Trophoblast cell (in vitro differentiated cells and primary cell): ENCODE data around the gene MT1A.
A peak's percentile ranks its signal among the peaks of the same experiment; 100 is the strongest.

Source experiments
- DNase-seq, 2 donors: peaks; one replicate each; pipeline ENCODE4 v3.0.0-alpha.2; 2016
- H2AFZ ChIP-seq: 2 replicates; pipeline ENCODE4 v1.6.1; 2013; ENCODE audit warnings: low read length, moderate library complexity, mild to moderate bottlenecking; ENCODE audit not compliant: insufficient read depth, poor library complexity
- H2AK5ac ChIP-seq: 2 replicates; pipeline ENCODE4 v1.6.1; 2013; ENCODE audit warnings: mild to moderate bottlenecking, low read length
- H2BK120ac ChIP-seq: 2 replicates; pipeline ENCODE4 v1.6.1; 2013; ENCODE audit warnings: low read length, mild to moderate bottlenecking, moderate library complexity; ENCODE audit not compliant: insufficient read depth, poor library complexity
- H2BK12ac ChIP-seq: 2 replicates; pipeline ENCODE4 v1.6.1; 2013; ENCODE audit warnings: mild to moderate bottlenecking, low read length, moderate library complexity
- H2BK5ac ChIP-seq: 2 replicates; pipeline ENCODE4 v1.6.1; 2013; ENCODE audit warnings: low read length, low read depth, moderate library complexity, mild to moderate bottlenecking; ENCODE audit not compliant: poor library complexity
- H3K14ac ChIP-seq: 2 replicates; pipeline ENCODE4 v1.6.1; 2013; ENCODE audit warnings: mild to moderate bottlenecking, low read length
- H3K18ac ChIP-seq: 2 replicates; pipeline ENCODE4 v1.6.1; 2013; ENCODE audit warnings: mild to moderate bottlenecking, low read length
- H3K23ac ChIP-seq: 2 replicates; pipeline ENCODE4 v1.6.1; 2013; ENCODE audit warnings: low read length
- H3K27ac ChIP-seq: 2 replicates; pipeline ENCODE4 v1.5.1; 2013; ENCODE audit warnings: low read depth, mild to moderate bottlenecking, inconsistent platforms, low read length, moderate library complexity
- H3K27me3 ChIP-seq: 2 replicates; pipeline ENCODE4 v1.6.1; 2013; ENCODE audit warnings: inconsistent platforms, mild to moderate bottlenecking, low read length, moderate library complexity; ENCODE audit not compliant: insufficient read depth
- H3K36me3 ChIP-seq, 2 experiments: 1 replicate in 1 of 2; 2 replicates in 1 of 2; pipeline ENCODE4 v1.6.1; 2013; ENCODE audit warnings: low read length in 2 of 2, mild to moderate bottlenecking in 2 of 2, moderate library complexity in 1 of 2; ENCODE audit not compliant: insufficient read depth in 2 of 2, control insufficient read depth in 1 of 2
- H3K4ac ChIP-seq: 2 replicates; pipeline ENCODE4 v1.6.1; 2013; ENCODE audit warnings: low read depth, mild to moderate bottlenecking, low read length, moderate library complexity
- H3K4me1 ChIP-seq, 2 experiments: 1 replicate in 1 of 2; 2 replicates in 1 of 2; pipeline ENCODE4 v1.6.1; 2013; ENCODE audit warnings: low read length in 2 of 2, mild to moderate bottlenecking in 2 of 2, moderate library complexity in 1 of 2; ENCODE audit not compliant: insufficient read depth in 2 of 2, control insufficient read depth in 1 of 2
- H3K4me2 ChIP-seq: 2 replicates; pipeline ENCODE4 v1.6.1; 2013; ENCODE audit warnings: inconsistent platforms, mild to moderate bottlenecking, low read length, moderate library complexity
- H3K4me3 ChIP-seq: 2 replicates; pipeline ENCODE4 v1.5.1; 2013; ENCODE audit warnings: mild to moderate bottlenecking, low read depth, low read length, inconsistent platforms
- H3K79me1 ChIP-seq: one replicate; pipeline ENCODE4 v1.6.1; 2013; ENCODE audit warnings: low read length
- H3K79me2 ChIP-seq: 2 replicates; pipeline ENCODE4 v1.6.1; 2013; ENCODE audit warnings: low read length, mild to moderate bottlenecking; ENCODE audit not compliant: control insufficient read depth, insufficient read depth, poor library complexity
- H3K9ac ChIP-seq: 2 replicates; pipeline ENCODE4 v1.6.1; 2013; ENCODE audit warnings: mild to moderate bottlenecking, low read length
- H3K9me3 ChIP-seq: 2 replicates; pipeline ENCODE4 v1.6.1; 2013; ENCODE audit warnings: low read depth, mild to moderate bottlenecking, control low read depth, inconsistent platforms, low read length; ENCODE audit not compliant: insufficient read depth
- H4K12ac ChIP-seq: 2 replicates; pipeline ENCODE4 v1.6.1; 2013; ENCODE audit warnings: low read depth, mild to moderate bottlenecking, low read length, moderate library complexity
- H4K8ac ChIP-seq: 2 replicates; pipeline ENCODE4 v1.6.1; 2013; ENCODE audit warnings: low read depth, mild to moderate bottlenecking, low read length, moderate library complexity
- H4K91ac ChIP-seq: one replicate; pipeline ENCODE4 v1.6.1; 2013; ENCODE audit warnings: low read depth, mild to moderate bottlenecking, low read length, moderate library complexity
- WGBS: extraction: QIAGEN DNeasy Blood & Tissue Kit; methylation state at CpG from one replicate; pipeline ENCODE4 v1.1.7; 2013; ENCODE audit warnings: missing lambda C conversion rate; ENCODE audit not compliant: insufficient read length, insufficient coverage; ENCODE audit errors: extremely low coverage; 5-methylcytosine and 5-hydroxymethylcytosine counted together

The MT1A gene

DNA sequence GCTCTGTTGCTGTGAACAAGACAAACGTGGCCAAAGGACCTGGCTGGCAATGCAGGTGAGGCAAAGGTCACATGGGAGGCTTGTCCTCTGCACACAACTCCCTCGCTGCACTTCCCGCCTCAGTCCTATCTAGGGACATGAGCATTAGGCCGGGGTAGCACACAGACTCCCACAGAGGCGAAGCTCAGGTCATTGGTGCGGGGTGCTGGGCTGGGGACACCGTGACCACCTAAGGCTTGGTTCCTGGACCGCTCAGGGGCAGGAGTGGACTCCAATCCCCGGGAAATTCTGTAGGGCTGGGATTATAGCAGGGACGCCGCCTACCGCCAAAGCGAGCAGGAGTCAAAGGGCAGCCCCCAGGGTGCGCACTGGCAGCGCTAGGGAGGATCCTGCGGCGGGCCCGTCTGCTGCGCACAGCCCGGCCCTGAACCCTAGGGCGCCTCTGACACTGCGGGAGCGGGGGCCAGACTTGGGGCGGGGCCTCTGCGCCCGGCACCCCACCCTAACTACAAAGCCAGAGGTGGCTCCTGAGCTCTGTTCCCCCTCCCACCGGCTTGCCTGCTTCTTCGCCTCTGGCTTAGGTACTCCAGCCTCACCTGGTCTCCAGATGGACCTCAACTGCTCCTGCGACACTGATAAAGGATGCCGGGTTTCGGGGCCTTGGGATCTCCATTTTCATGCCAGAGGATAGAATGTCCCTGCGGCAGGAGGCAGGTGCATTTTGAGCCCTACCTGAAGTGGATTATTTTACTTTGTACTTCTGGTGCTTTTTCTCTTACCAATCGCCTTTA lies 9.4 kb downstream of the MT1A start:
- Histone ChIP-seq H4K91ac (no peak overlapping the region), H2BK5ac (no peak overlapping the region), H3K14ac (no peak overlapping the region), H3K18ac (no peak overlapping the region), H3K36me3 (no peaks in the 10 kb centered on the region), H3K4me1 (peaks cover 0 to 3% of the 10 kb centered on the region in 2 experiments), H3K4ac (no peak overlapping the region), H4K12ac (no peak overlapping the region), H2BK12ac (no peak overlapping the region), H2AFZ (no peak overlapping the region), H3K4me3 (peak overlapping the region; percentile 11), H4K8ac (no peak overlapping the region), H3K9me3 (peaks cover 2% of the 10 kb centered on the region), H3K4me2 (no peak overlapping the region), H2BK120ac (no peak overlapping the region), H3K79me2 (no peaks in the 10 kb centered on the region), H3K27ac (no peak overlapping the region), H3K27me3 (peaks cover 45% of the 10 kb centered on the region), H3K79me1 (no peaks in the 10 kb centered on the region), H2AK5ac (no peak overlapping the region), H3K23ac (no peak overlapping the region), H3K9ac (peak overlapping the region; percentile 33)
- DNase-seq: no peak
- no CpG with 5 or more reads among the region's 33 CpGs for WGBS

- H2AK5ac ChIP-seq: no peak overlapping the region
- no peaks in the 10 kb centered on the region for H3K79me1 ChIP-seq
- H3K4ac ChIP-seq: no peak overlapping the region
- no peak overlapping the region for H2BK120ac ChIP-seq
- no peak overlapping the region for H3K4me3 ChIP-seq
- H2BK5ac ChIP-seq: no peak overlapping the region
- DNase-seq: no peak
- no peaks in the 10 kb centered on the region for H3K79me2 ChIP-seq
- no peaks in the 10 kb centered on the region for H3K4me1 ChIP-seq
- H3K36me3 ChIP-seq: no peaks in the 10 kb centered on the region
- no peak overlapping the region for H4K8ac ChIP-seq
- no peak overlapping the region for H3K4me2 ChIP-seq
- H3K18ac ChIP-seq: no peak overlapping the region
- no peak overlapping the region for H3K23ac ChIP-seq
- H3K27me3 ChIP-seq: peaks cover 31% of the 10 kb centered on the region
- no CpG with 5 or more reads among the region's 2 CpGs for WGBS
- no peak overlapping the region for H3K14ac ChIP-seq
- H2BK12ac ChIP-seq: no peak overlapping the region
- no peak overlapping the region for H4K91ac ChIP-seq
- no peak overlapping the region for H3K9ac ChIP-seq
- no peak overlapping the region for H3K27ac ChIP-seq
- no peaks in the 10 kb centered on the region for H3K9me3 ChIP-seq
- no peak overlapping the region for H4K12ac ChIP-seq
- no peak overlapping the region for H2AFZ ChIP-seq
These were observed 10.8 kb downstream of the MT1A start for GRCh38 chr16:56649271-56649670.

GRCh38 chr16:56649820-56650219 lies 11.4 kb downstream of the MT1A start:
- Histone ChIP-seq H3K14ac (no peak overlapping the region), H4K91ac (no peak overlapping the region), H4K12ac (no peak overlapping the region), H3K79me2 (no peaks in the 10 kb centered on the region), H3K36me3 (no peaks in the 10 kb centered on the region), H3K79me1 (no peaks in the 10 kb centered on the region), H3K18ac (no peak overlapping the region), H2BK12ac (no peak overlapping the region), H3K27me3 (peaks cover 28% of the 10 kb centered on the region), H3K27ac (no peak overlapping the region), H2AFZ (no peak overlapping the region), H3K4me3 (no peak overlapping the region), H3K9me3 (no peaks in the 10 kb centered on the region), H4K8ac (no peak overlapping the region), H3K9ac (no peak overlapping the region), H3K23ac (no peak overlapping the region), H3K4ac (no peak overlapping the region), H3K4me1 (no peaks in the 10 kb centered on the region), H3K4me2 (no peak overlapping the region), H2BK120ac (no peak overlapping the region), H2BK5ac (no peak overlapping the region), H2AK5ac (no peak overlapping the region)
- WGBS: no CpG with 5 or more reads among the region's 3 CpGs
- peak; percentile 69 to 97 for DNase-seq

DNA sequence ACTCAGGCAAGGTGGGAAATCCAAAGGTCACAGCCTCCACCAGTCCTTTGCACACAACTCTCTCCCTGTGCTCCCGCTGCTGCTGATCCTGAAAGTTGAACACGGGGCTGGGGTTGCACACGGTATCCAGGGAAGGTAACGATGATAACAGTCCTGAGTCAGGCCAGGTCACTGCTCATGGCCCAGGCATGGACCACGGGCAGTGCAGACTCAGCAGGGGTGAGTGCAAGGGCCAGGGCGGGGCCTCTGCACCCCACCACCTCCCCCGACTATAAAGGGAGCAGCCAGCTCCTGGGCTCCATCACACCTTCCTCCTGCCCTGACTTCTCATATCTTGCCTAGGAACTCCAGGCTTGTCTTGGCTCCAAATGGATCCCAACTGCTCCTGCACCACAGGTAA lies 13.1 kb downstream of the MT1A start, which contains the start of gene MT1B:
Gene MT1B, plus strand, starts transcription at position 301 of the 400 bp plus-strand sequence. Its CDS starts 68 bp downstream, at position 369.
- Histone ChIP-seq H3K9ac (no peak within 1 kb of the TSS), H3K79me2 (no peaks in the 10 kb centered on the region), H3K18ac (no peak within 1 kb of the TSS), H3K79me1 (no peaks in the 10 kb centered on the region), H3K4ac (no peak within 1 kb of the TSS), H3K27ac (no peak within 1 kb of the TSS), H4K8ac (no peak within 1 kb of the TSS), H3K4me3 (no peak within 1 kb of the TSS), H2BK120ac (no peak within 1 kb of the TSS), H3K4me2 (no peak within 1 kb of the TSS), H2AK5ac (no peak within 1 kb of the TSS), H2BK5ac (no peak within 1 kb of the TSS), H4K12ac (no peak within 1 kb of the TSS), H3K27me3 (peaks cover 25% of the 10 kb centered on the region), H3K9me3 (no peaks in the 10 kb centered on the region), H3K4me1 (no peaks in the 10 kb centered on the region), H3K36me3 (no peaks in the 10 kb centered on the region), H3K23ac (no peak within 1 kb of the TSS), H2AFZ (no peak within 1 kb of the TSS), H3K14ac (no peak within 1 kb of the TSS), H4K91ac (no peak within 1 kb of the TSS), H2BK12ac (no peak within 1 kb of the TSS)
- no CpG with 5 or more reads among the region's 7 CpGs for WGBS
- no peak for DNase-seq
